HG03460 (cell line): ENCODE measurements around the gene GSTM2.

ENCODE experiments used
- ATAC-seq: cut with Tn5 transposase; IDR thresholded peaks from one replicate; pipeline ENCODE4 v1.9.1; 2021; ENCODE audit not compliant: unreplicated experiment

Gene GSTM2

DNA sequence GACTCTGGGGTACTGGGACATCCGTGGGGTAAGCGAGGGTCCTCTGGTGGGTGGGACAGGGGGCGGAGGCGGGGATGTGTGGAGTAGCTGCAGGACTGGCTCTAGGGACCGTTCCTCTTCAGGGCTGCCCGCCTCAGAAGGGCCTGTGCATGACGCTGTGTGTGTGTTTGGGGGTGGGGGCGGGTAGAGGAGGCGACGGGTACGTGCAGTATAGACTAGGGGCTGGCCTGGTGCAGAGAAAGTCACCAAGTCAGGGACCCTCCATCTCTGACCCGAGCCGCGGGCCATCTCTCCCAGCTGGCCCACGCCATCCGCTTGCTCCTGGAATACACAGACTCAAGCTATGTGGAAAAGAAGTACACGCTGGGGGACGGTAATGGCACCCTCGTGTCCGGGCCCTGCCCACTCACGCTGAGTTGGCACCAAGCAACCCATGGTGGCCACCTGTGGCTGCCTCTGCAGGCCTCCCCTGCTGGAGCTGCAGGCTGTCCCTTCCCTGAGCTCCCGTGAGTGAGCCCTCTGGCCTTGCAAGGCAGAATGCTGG is 44.5 kb downstream of the GSTM2 start:
- ATAC-seq: no peak

DNA sequence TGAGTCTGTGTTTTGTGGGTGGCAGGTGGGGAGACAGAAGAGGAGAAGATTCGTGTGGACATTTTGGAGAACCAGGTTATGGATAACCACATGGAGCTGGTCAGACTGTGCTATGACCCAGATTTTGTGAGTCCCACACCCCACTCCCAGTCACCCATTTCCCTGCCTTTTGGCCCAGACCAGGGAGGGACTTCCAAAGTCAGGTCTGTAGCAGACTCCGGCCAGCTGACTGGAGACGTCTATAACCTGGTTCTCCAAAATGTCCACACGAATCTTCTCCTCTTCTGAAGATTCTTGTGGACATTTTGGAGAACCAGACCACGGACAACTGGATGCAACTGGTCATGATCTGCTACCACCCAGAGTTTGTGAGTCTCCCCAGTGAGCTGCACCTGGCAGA is 45.8 kb downstream of the GSTM2 start:
- no peak for ATAC-seq

DNA sequence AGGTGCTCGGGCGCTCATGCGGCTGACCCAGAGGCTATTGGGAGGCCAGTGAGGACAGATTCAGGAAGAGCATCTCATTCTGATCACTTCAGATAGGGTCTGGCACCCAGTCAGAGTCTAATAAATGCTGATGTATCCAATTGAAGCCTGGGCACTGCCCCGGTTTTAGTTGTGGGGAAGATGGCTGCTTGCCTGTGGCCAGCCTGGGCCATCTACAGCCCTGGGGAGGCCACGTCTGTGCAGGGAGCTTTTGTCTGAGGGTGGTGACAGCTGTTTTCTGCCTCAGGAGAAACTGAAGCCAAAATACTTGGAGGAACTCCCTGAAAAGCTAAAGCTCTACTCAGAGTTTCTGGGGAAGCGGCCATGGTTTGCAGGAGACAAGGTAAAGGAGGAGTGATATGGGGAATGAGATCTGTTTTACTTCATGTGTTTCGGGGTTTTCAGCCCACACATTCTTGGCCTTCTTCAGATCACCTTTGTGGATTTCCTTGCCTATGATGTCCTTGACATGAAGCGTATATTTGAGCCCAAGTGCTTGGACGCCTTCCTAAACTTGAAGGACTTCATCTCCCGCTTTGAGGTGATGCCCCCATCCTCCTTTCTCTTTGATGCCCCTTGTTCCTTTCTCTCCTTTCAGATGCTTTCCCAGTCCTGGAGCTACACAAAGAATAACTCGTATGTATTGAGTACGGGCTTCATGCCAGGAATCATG is 47.0 kb downstream of the GSTM2 start:
- ATAC-seq: no peak

DNA sequence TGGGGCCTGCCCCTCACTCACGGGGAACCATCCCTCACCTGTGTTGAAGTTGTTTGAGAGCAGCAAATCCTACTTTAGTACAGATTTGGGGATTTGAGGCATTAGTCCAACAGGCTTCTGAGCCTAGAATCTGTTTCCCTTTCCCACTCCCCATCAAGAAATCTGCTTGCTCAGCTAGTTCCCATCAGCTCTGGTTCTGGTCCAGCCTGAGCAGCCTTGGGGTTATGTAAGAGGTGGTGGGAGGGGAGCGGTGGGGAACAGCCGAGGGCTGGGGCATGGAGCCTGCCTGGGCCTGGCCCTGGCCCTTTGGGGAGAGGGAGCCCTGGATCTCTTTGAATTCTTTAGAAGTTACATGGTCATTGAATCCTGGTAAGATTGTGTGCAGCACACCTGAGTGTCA is 48.3 kb downstream of the GSTM2 start:
- ATAC-seq: no peak

DNA sequence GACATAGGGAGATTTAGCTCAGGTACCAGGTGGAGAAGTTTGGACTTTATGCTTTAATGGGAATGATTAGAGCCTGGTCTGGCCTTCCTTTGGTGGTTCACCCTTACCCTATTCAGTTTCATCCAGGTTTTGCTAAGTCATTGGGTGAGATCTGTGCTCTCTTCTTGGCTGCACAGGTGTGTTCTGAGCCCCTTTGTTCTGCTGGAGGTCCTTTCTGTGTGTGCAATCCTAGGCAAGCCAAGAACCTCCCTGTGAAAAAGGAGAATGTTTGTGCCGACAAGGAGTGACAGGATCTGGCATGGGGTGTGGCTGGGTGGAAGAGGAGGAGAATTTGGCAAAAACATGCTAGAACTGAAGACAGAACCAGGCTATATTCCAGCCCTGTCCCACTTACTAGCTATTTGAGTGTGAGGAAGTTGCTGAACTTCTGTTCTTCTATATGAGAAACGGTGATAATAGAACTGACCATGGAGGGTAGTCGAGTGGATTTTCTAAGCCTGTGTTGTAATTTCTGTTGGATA is 48.8 kb downstream of the GSTM2 start:
- no peak for ATAC-seq

DNA sequence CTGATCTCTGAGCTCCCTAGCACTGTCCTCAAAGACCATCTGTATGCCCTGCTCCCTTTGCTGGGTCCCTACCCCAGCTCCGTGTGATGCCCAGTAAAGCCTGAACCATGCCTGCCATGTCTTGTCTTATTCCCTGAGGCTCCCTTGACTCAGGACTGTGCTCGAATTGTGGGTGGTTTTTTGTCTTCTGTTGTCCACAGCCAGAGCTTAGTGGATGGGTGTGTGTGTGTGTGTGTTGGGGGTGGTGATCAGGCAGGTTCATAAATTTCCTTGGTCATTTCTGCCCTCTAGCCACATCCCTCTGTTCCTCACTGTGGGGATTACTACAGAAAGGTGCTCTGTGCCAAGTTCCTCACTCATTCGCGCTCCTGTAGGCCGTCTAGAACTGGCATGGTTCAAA is 49.9 kb downstream of the GSTM2 start:
- no peak for ATAC-seq

DNA sequence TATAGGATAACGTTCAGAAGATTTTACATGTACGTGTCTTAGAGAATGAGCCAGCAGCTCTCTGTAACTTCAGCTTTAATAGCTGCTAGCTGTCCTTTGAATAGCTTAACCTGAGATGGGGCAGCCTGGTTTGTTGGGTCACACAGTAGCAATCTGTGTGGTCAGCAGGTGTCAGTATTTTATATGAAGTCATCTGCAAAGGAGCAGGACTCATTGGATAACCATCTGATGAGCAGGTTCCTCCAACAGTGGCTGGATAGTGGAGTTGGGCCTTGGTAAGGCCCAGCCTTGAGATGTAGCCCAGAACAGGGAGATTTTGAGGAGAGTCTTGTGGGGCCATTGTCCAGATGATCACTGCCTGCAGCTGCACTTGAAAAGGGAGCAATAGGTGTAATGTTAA is 50.6 kb downstream of the GSTM2 start:
- no peak for ATAC-seq

DNA sequence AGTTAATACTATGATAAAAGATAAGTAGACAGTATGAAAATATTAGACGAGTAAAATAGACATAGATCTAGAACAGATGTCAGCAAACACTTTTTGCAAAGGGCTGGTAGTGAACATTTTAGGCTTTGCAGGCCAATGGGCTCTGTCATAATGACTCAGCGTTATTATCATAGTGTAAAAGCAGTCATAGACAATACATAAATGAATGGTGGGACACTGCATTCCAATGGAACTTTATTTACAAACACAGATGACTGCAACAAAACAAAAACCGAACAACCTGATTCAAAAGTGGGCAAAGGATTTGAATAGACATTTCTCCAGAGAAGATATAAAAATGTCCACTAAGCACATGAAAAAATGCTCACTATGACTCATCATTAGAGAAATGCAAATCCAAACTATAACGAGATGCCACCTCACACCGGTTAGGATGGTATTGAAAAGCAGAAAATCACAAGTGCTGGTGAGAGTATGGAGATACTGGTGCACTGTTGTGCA is 51.5 kb downstream of the GSTM2 start:
- no peak for ATAC-seq

DNA sequence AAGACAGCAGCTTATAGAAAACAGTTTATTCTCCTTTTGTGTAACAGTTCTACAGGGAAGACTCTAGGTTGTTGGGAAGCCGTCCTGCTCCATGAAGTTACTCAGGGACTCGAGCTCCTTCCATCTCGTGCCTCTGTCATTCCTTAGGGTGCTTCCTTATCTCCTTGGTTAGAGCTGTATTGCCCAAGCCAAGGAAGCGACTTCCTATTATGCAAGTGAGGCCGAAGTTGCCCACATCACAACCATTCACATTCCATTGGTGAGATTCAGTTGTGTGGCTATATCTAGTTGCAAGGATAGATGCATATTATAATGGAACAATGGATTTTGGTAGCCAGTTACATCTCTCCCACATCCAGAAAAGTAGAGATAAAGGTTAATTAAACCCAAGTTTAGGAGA is 53.2 kb downstream of the GSTM2 start:
- no peak for ATAC-seq

DNA sequence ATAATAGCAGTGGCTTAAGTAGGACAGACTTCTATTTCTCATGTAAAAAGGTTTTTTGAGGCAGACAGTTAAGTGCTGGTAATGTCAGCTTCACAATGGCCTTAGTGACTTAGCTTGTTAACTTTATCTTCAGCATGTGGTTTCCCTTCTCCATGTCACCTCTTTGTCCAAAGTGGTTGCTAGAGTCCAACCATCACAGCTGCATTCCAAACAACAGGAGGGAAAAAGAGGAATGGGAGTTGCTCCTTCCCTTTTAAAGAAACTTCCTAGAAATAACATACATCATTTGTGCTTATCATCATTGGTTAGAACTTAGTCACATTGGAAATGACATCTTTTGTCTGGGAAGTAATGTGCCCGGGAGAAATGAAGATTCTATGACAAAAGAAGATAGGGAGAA is 54.1 kb downstream of the GSTM2 start:
- no peak for ATAC-seq

DNA sequence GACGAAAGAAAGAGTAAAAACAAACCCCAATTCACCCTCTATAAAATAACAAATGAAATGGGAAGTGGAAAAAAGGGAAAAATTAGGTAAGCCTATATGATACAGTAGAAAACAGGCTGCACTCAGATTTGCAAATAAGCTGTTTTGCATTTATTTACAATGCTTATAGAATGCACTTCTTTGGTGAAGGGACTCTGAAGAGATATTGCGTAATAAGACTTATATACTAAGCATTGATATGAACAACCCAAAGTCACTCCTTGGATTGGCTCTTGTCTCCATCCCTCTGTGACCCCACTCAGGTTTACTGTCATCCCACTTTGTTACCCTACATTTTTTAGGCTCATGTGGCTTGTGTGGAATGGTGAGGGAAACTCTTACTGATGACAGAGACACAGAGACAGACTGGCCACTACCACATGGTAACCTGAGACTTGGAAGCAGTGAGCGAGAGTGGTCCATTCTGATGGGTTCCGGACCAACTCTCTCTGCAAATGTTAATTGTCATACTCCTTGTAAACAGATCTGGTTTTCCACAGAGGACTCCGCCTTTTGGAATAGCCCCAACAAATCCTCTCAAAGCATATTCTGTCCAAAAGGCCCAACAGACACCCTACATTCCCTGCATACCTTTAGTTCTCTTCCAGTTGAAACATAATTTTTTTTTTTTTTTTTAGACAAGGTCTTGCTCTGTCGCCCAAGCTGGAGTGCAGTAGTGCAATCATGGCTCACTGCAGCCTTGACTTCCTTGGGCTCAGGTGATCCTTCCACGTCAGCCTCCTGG is 55.2 kb downstream of the GSTM2 start:
- ATAC-seq: no peak
